GM12878 (cell line): Measurements from ENCODE around the gene CUL9. TPM values are rescaled to one million over a fixed set of nuclear protein-coding genes. Genes with fewer than 3 reads are reported as not detected.

ENCODE experiments used
- ATAC-seq: fragments of 200-7000 bp; cut with Tn5 transposase; 3 replicates; pipeline ENCODE4 v1.9.1; 2020; ENCODE audit warnings: mild to moderate bottlenecking, moderate library complexity
- BruUV-seq: library from RNA; stranded (reverse); fragments of 400-500 nt; replicated peaks from 2 replicates; lab custom pipeline; 2021; lab: Mats Ljungman, UMichigan
- CTCF ChIA-PET: fragments of 300-600 bp; sonication (Branson Sonifier 250); formaldehyde crosslinking; extraction: SDS; loops from one replicate; lab custom pipeline; 2021; ENCODE audit warnings: inconsistent platforms; lab: Yijun Ruan, JAX
- POLR2A ChIA-PET: fragments of 350-600 bp; formaldehyde crosslinking; extraction: SDS; loops from one replicate; lab custom pipeline; 2021; ENCODE audit warnings: inconsistent platforms; lab: Charles Lee
- RAD21 ChIA-PET: fragments of 300-600 bp; sonication (Branson Sonifier 250); formaldehyde crosslinking; loops from one replicate; lab custom pipeline; 2023; ENCODE audit warnings: antibody characterized with exemption; ENCODE audit not compliant: unreplicated experiment; lab: Charles Lee
- SMC1A ChIA-PET: fragments of 300-600 bp; sonication (Branson Sonifier 250); formaldehyde crosslinking; loops from one replicate; lab custom pipeline; 2023; ENCODE audit not compliant: unreplicated experiment, uncharacterized antibody; lab: Charles Lee
- DNase-seq: peaks from one replicate; pipeline ENCODE4 v3.0.0-alpha.2; 2011; ENCODE audit warnings: low read depth, low spot score
- FAIRE-seq: peaks from 3 replicates; lab custom pipeline; 2011; peaks lifted over from hg19 to GRCh38; lab: Jason Lieb, UNC
- H2AFZ ChIP-seq: 2 replicates; pipeline ENCODE4 v1.6.0; 2011; ENCODE audit warnings: low read depth, low read length, control low read depth; ENCODE audit not compliant: control insufficient read depth
- H3K27ac ChIP-seq: 2 replicates; pipeline ENCODE4 v1.5.1; 2011; ENCODE audit warnings: control low read depth; ENCODE audit not compliant: control insufficient read depth, insufficient read depth
- H3K27me3 ChIP-seq, 2 experiments: replicated peaks in 1 of 2; 2 replicates each; pipeline versions ENCODE4 v1.6.0 to v1.6.1; 2011; ENCODE audit warnings: low read length in 1 of 2; ENCODE audit not compliant: control insufficient read depth in 2 of 2, insufficient read depth in 2 of 2
- H3K36me3 ChIP-seq, 2 experiments: 2 replicates each; pipeline ENCODE4 v1.5.1; 2011; ENCODE audit warnings: low read length in 1 of 2; ENCODE audit not compliant: control insufficient read depth in 2 of 2, insufficient read depth in 2 of 2
- H3K4me1 ChIP-seq: 2 replicates; pipeline ENCODE4 v1.6.1; 2011; ENCODE audit warnings: mild to moderate bottlenecking, low read length, moderate library complexity, mixed read lengths; ENCODE audit not compliant: control insufficient read depth, insufficient read depth
- H3K4me2 ChIP-seq: 2 replicates; pipeline ENCODE4 v1.6.0; 2011; ENCODE audit warnings: control low read depth; ENCODE audit not compliant: control insufficient read depth, insufficient read depth
- H3K4me3 ChIP-seq: fragments of 200-600 bp; sonication (generic); 2 replicates; pipeline ENCODE4 v1.5.1; 2016
- H3K79me2 ChIP-seq: 2 replicates; pipeline ENCODE4 v1.6.0; 2011; ENCODE audit warnings: low read length; ENCODE audit not compliant: control insufficient read depth, insufficient read depth
- H3K9ac ChIP-seq: 2 replicates; pipeline ENCODE4 v1.8.0; 2011; ENCODE audit warnings: low read length, control low read depth, mixed read lengths; ENCODE audit not compliant: control insufficient read depth, insufficient read depth
- H3K9me3 ChIP-seq: replicated peaks from 3 replicates; pipeline ENCODE4 v1.5.1; 2011; ENCODE audit warnings: mild to moderate bottlenecking, low read length; ENCODE audit not compliant: control insufficient read depth, insufficient read depth
- H4K20me1 ChIP-seq: 2 replicates; pipeline ENCODE4 v1.6.0; 2011; ENCODE audit not compliant: control insufficient read depth, insufficient read depth
- FOXM1 ChIP-seq: IDR thresholded peaks from 2 replicates; pipeline ENCODE4 v1.6.1; 2012; ENCODE audit warnings: low read depth, mild to moderate bottlenecking, inconsistent platforms, low read length, moderate library complexity
- IKZF2 ChIP-seq, 2 experiments: fragments of 450-650 bp; IDR thresholded peaks; 2 replicates each; pipeline ENCODE4 v1.6.1; 2017; ENCODE audit warnings: mild to moderate bottlenecking in 2 of 2, moderate library complexity in 2 of 2
- RCOR1 ChIP-seq: conservative IDR thresholded peaks from 2 replicates; pipeline ENCODE4 v1.6.1; 2012; ENCODE audit warnings: low read depth, low read length, improper control_type of control experiment
- WGBS: methylation state at CpG from one replicate; pipeline ENCODE4 v1.1.6; 2016; ENCODE audit warnings: low lambda C conversion rate; ENCODE audit not compliant: insufficient replicate concordance, insufficient coverage; ENCODE audit errors: missing lambda C conversion rate; 5-methylcytosine and 5-hydroxymethylcytosine counted together
- in situ Hi-C: fragments of 300-500 bp; cut with MboI; formaldehyde crosslinking; loops from 9 replicates; pipeline ENCODE4 v1.14.3; 2018; ENCODE audit warnings: mixed read lengths
- intact Hi-C: fragments of 100-400 bp; cut with micrococcal nuclease; formaldehyde crosslinking; loops from one replicate; pipeline ENCODE4 v1.14.2; 2022; ENCODE audit not compliant: unreplicated experiment
- polyA plus RNA-seq, 11 experiments: library from polyadenylated mRNA; depleted of rRNA in 4 of 11; unstranded in 6 of 11; stranded (reverse) in 5 of 11; fragments of >200 nt; fragmentation: Nextera tagmentation in 4 of 11; fragmentation: Illumina TruSeq in 1 of 11; extraction: Ambion mirVana in 4 of 11; extraction: Trizol in 1 of 11; gene quantifications; 1 replicate in 1 of 11; 2 replicates in 10 of 11; pipeline versions ENCODE4 v1.2.1 to v1.2.3, GENCODE V29; 2011 to 2016; ENCODE audit warnings: inconsistent platforms in 2 of 11, missing spikeins in 2 of 11, low read depth in 1 of 11
- total RNA-seq, 4 experiments: library from RNA; depleted of rRNA in 3 of 4; stranded (reverse); fragments of >200 nt in 3 of 4; fragmentation: Illumina TruSeq in 1 of 4; extraction: Trizol in 1 of 4; gene quantifications; 2 replicates each; pipeline versions ENCODE4 v1.2.1 to v1.2.3, GENCODE V29; 2013 to 2021

Gene CUL9
- total and polyA plus RNA-seq, 10 of the 15 experiments (the other 5 are each of a cell fraction or from before 2014, with no cell fraction given) = 1.2 to 48.3 (median 17.2) TPM

DNA sequence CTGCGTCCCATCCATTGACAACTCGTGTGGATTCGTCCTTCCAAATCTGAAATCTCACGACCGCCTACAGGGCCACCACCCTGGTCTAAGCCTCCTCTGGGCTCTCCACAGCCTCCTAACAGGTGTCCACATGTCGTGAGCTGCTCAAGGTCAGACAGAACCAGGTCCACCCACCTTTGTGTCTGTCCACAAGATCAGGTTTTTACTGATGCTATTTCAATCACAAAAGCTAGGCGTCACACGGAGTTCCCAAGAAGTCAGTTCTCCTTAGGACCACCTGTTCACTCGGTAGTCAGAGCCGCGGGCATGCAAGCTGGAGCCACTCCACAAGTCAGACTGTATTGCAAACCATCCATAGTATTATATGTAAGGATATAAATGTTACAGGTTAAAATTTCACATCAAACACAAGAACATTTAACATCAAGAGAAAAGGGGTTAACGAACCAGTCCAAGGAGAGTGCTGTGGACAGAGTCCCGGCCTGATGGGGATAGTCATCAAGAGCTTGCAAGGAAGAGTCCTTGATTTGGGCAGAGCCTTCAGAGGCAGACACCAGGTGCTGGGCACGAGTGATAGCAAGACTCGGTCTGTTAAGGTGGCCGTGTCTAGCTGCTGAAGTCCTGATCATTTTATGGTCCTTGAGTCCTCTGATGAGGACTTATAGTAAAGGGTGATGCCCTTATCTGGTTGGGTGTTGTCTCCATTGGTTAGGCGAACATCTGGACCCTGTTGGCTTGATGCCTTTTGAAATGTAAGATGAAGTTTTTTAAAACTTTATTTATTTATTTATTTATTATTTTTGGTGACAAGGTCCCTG, 48.0 kb downstream of the CUL9 start (continued):
- no peak for TF ChIP-seq IKZF2 (IDR thresholded peaks at IDR 0.05)
- TF ChIP-seq, all 136 proteins: peak for 1

GRCh38 chr6:43231053-43231452, 49.1 kb downstream of the CUL9 start:
- H3K27ac ChIP-seq = no peak overlapping the region
- ATAC-seq (no peak), DNase-seq (no peak), FAIRE-seq (no peak)
- H3K4me1 ChIP-seq = peaks cover 7% of the 10 kb centered on the region
- RAD21 ChIA-PET = interaction anchor here (1.7 kb wide), 1 partner anchor 277 kb away, joined by 4 read pairs; no protein-coding TSS in a partner anchor
- H3K4me2 ChIP-seq = no peak overlapping the region
- no peaks in the 10 kb centered on the region for H3K36me3 ChIP-seq
- peaks cover 15% of the 10 kb centered on the region for H3K79me2 ChIP-seq
- no peaks in the 10 kb centered on the region for H4K20me1 ChIP-seq
- no peaks in the 10 kb centered on the region for H3K9me3 ChIP-seq
- in situ Hi-C loops = no loop called here
- no peak overlapping the region for H3K9ac ChIP-seq
- intact Hi-C loops = no loop called here
- no TSS peak for BruUV-seq
- no peak for TF ChIP-seq RCOR1
- TF ChIP-seq FOXM1 = no peak
- TF ChIP-seq, all 136 proteins: peak for 0
- 88% methylated on average over 4 of the region's 4 CpGs for WGBS
- CTCF ChIA-PET = interaction anchor here (2.7 kb wide), 1 partner anchor 32 kb away, joined by 14 read pairs; no protein-coding TSS in a partner anchor
- POLR2A ChIA-PET = interaction anchor here (0.7 to 1.4 kb wide), 2 partner anchors 10 to 247 kb away, joined by 3 read pairs; partner anchors contain the start of gene TJAP1
- Histone ChIP-seq H3K4me3 (no peak overlapping the region), H3K27me3 (no peaks in the 10 kb centered on the region; a peak in 1 of 4 replicates), H2AFZ (0 out of 2 replicates have a peak overlapping the region, but pooled peaks have one; percentile 19)
- SMC1A ChIA-PET = interaction anchor here (0.8 to 3.0 kb wide), 3 partner anchors 16 to 57 kb away, joined by 3 to 11 read pairs (median 3); no protein-coding TSS in a partner anchor
